Natural killer cell (primary cell): ENCODE measurements around the gene RANBP1. TPM values are rescaled to one million over a fixed set of nuclear protein-coding genes. Genes with fewer than 3 reads are reported as not detected.

Experiments
- ATAC-seq, 3 donors: fragments of 150-1000 bp in 2 of 3; fragments of 200-7000 bp in 1 of 3; cut with Tn5 transposase; 1 replicate in 1 of 3; 2 replicates in 2 of 3; pipeline ENCODE4 v1.10.0; 2021; ENCODE audit warnings: mild to moderate bottlenecking in 2 of 3, moderate library complexity in 2 of 3
- DNase-seq, 2 donors: peaks; one replicate each; pipeline versions ENCODE4 v3.0.0 to v3.0.0-alpha.2; 2013 to 2021; ENCODE audit warnings: mixed read lengths in 1 of 2
- H3K27ac ChIP-seq: one replicate; pipeline ENCODE4 v1.5.1; 2013; ENCODE audit warnings: mild to moderate bottlenecking, low read length
- H3K27me3 ChIP-seq: one replicate; pipeline ENCODE4 v1.6.1; 2013; ENCODE audit warnings: low read length; ENCODE audit not compliant: control insufficient read depth, insufficient read depth
- H3K36me3 ChIP-seq: one replicate; pipeline ENCODE4 v1.6.1; 2013; ENCODE audit warnings: low read length; ENCODE audit not compliant: control insufficient read depth, insufficient read depth
- H3K4me1 ChIP-seq: one replicate; pipeline ENCODE4 v1.6.1; 2013; ENCODE audit warnings: low read length; ENCODE audit not compliant: control insufficient read depth, insufficient read depth
- H3K4me3 ChIP-seq: one replicate; pipeline ENCODE4 v1.5.1; 2013; ENCODE audit warnings: low read length
- H3K9me3 ChIP-seq: one replicate; pipeline ENCODE4 v1.6.1; 2013; ENCODE audit warnings: low read length; ENCODE audit not compliant: control insufficient read depth, insufficient read depth
- H3K27ac Mint-ChIP-seq, 2 donors: one replicate each; pipeline ENCODE4 v1.8.0; 2022; ENCODE audit warnings: mild to moderate bottlenecking in 2 of 2, mixed read lengths in 2 of 2, moderate library complexity in 1 of 2
- H3K27me3 Mint-ChIP-seq, 2 donors: one replicate each; pipeline ENCODE4 v1.8.0; 2022; ENCODE audit warnings: low read depth in 2 of 2, mixed read lengths in 2 of 2
- H3K36me3 Mint-ChIP-seq: one replicate; pipeline ENCODE4 v1.8.0; 2022; ENCODE audit warnings: mixed read lengths
- H3K4me1 Mint-ChIP-seq, 2 donors: one replicate each; pipeline ENCODE4 v1.8.0; 2022; ENCODE audit warnings: mixed read lengths in 2 of 2
- H3K4me3 Mint-ChIP-seq: one replicate; pipeline ENCODE4 v1.8.0; 2022; ENCODE audit warnings: mild to moderate bottlenecking, moderate library complexity, mixed read lengths
- H3K9me3 Mint-ChIP-seq, 2 donors: one replicate each; pipeline ENCODE4 v1.8.0; 2022; ENCODE audit warnings: mixed read lengths in 2 of 2
- CTCF ChIP-seq: fragments of 200-600 bp; IDR thresholded peaks from one replicate; pipeline ENCODE4 v1.8.0; 2022; ENCODE audit warnings: antibody characterized with exemption
- WGBS: methylation state at CpG from one replicate; pipeline ENCODE4 v1.1.7; 2013; ENCODE audit warnings: missing lambda C conversion rate; ENCODE audit not compliant: insufficient coverage; 5-methylcytosine and 5-hydroxymethylcytosine counted together
- intact Hi-C: fragments of 100-400 bp; cut with micrococcal nuclease; formaldehyde crosslinking; loops from one replicate; pipeline ENCODE4 v1.14.2; 2022
- total RNA-seq, 4 donors: library from RNA; stranded (reverse); fragments of 120-200 nt in 1 of 4; gene quantifications; one replicate each; pipeline versions ENCODE4 v1.2.3 to v1.2.4, GENCODE V29; 2013 to 2022

The RANBP1 gene
- total RNA-seq, 3 donors from 2014 or later (not counting 1 experiment from before 2014, with no cell fraction given): 54.0 to 61.0 (median 56.3) TPM

- H3K4me1 ChIP-seq: peaks cover 42% of the 10 kb centered on the region
- intact Hi-C loops: no loop called here
- no peaks in the 10 kb centered on the region for H3K27me3 Mint-ChIP-seq
- no peak for ATAC-seq
- H3K4me1 Mint-ChIP-seq: peaks cover 6 to 47% of the 10 kb centered on the region in 2 donors
- no peak for DNase-seq
- no peaks in the 10 kb centered on the region for H3K9me3 Mint-ChIP-seq
- no peak for TF ChIP-seq CTCF
- H3K36me3 ChIP-seq: peaks cover 7% of the 10 kb centered on the region
- H3K9me3 ChIP-seq: no peaks in the 10 kb centered on the region
- H3K27ac ChIP-seq: no peak overlapping the region
- H3K4me3 Mint-ChIP-seq: no peak overlapping the region
- H3K27ac Mint-ChIP-seq: peak overlapping the region in 1 of 2 donors; percentile 52
- H3K27me3 ChIP-seq: no peaks in the 10 kb centered on the region
- H3K4me3 ChIP-seq: no peak overlapping the region
- 41% methylated on average over 26 of the region's 26 CpGs for WGBS
- no peaks in the 10 kb centered on the region for H3K36me3 Mint-ChIP-seq
These were observed 21.9 kb downstream of the RANBP1 start for GRCh38 chr22:20137671-20138416.

GRCh38 chr22:20138417-20138738 is 22.5 kb downstream of the RANBP1 start:
- no peak overlapping the region for H3K4me3 Mint-ChIP-seq
- no peak for TF ChIP-seq CTCF
- DNase-seq: no peak

GRCh38 chr22:20138868-20139267 is 23.0 kb downstream of the RANBP1 start:
- Histone ChIP-seq H3K4me3 (no peak overlapping the region), H3K9me3 (no peaks in the 10 kb centered on the region), H3K4me1 (peaks cover 32% of the 10 kb centered on the region), H3K36me3 (peaks cover 7% of the 10 kb centered on the region), H3K27me3 (no peaks in the 10 kb centered on the region), H3K27ac (no peak overlapping the region)
- no peaks in the 10 kb centered on the region for H3K36me3 Mint-ChIP-seq
- no peaks in the 10 kb centered on the region for H3K27me3 Mint-ChIP-seq
- intact Hi-C loops: no loop called here
- no peak overlapping the region for H3K4me3 Mint-ChIP-seq
- no peaks in the 10 kb centered on the region for H3K9me3 Mint-ChIP-seq
- WGBS: 59% methylated on average over 16 of the region's 16 CpGs
- peaks cover 6 to 36% of the 10 kb centered on the region in 2 donors for H3K4me1 Mint-ChIP-seq
- ATAC-seq (peak in 1 of 3 donors; percentile 51), DNase-seq (no peak)
- no peak for TF ChIP-seq CTCF
- H3K27ac Mint-ChIP-seq: peak overlapping the region in 1 of 2 donors; percentile 40

More at GRCh38 chr22:20138417-20138738, 22.5 kb downstream of the RANBP1 start:
- Mint-ChIP-seq H3K4me1 (peaks cover 6 to 41% of the 10 kb centered on the region in 2 donors), H3K27ac (no peak overlapping the region), H3K27me3 (no peaks in the 10 kb centered on the region), H3K9me3 (no peaks in the 10 kb centered on the region), H3K36me3 (no peaks in the 10 kb centered on the region)
- peaks cover 7% of the 10 kb centered on the region for H3K36me3 ChIP-seq
- 82% methylated on average over 4 of the region's 4 CpGs for WGBS
- intact Hi-C loops: no loop called here
- H3K9me3 ChIP-seq: no peaks in the 10 kb centered on the region
- peaks cover 36% of the 10 kb centered on the region for H3K4me1 ChIP-seq
- H3K4me3 ChIP-seq: no peak overlapping the region
- no peak for ATAC-seq
- H3K27ac ChIP-seq: no peak overlapping the region
- no peaks in the 10 kb centered on the region for H3K27me3 ChIP-seq
